Smooth muscle cell (in vitro differentiated cells): ENCODE results near the gene MRPS11. TPM values are rescaled to one million over a fixed set of nuclear protein-coding genes. Genes with fewer than 3 reads are reported as not detected.
"Not testable (repeated sequence)": the region's sequence is repeated elsewhere in the genome, so short reads cannot be mapped to it uniquely, and the experiment has no call there.

Experiments used
- DNase-seq: peaks from one replicate; lab custom pipeline; 2025; ENCODE audit not compliant: unreplicated experiment; lab: John Stamatoyannopoulos, UW
- H2AFZ ChIP-seq: fragments of 200-600 bp; sonication (generic); 2 replicates; pipeline ENCODE4 v1.6.0; 2016; ENCODE audit warnings: antibody characterized with exemption, low read depth, mild to moderate bottlenecking
- H3F3A ChIP-seq: fragments of 200-600 bp; sonication (generic); 2 replicates; pipeline ENCODE4 v1.6.0; 2017; ENCODE audit warnings: antibody characterized with exemption, low read depth
- H3K27ac ChIP-seq: fragments of 200-600 bp; sonication (generic); 2 replicates; pipeline ENCODE4 v1.5.1; 2016; ENCODE audit warnings: low read depth, mild to moderate bottlenecking
- H3K27me3 ChIP-seq: fragments of 200-600 bp; sonication (generic); 2 replicates; pipeline ENCODE4 v1.6.1; 2016; ENCODE audit warnings: low read depth, mild to moderate bottlenecking
- H3K36me3 ChIP-seq: fragments of 200-600 bp; sonication (generic); 2 replicates; pipeline ENCODE4 v1.5.1; 2016; ENCODE audit warnings: low read depth
- H3K4me1 ChIP-seq: fragments of 200-600 bp; sonication (generic); 2 replicates; pipeline ENCODE4 v1.5.1; 2016; ENCODE audit warnings: low read depth
- H3K4me2 ChIP-seq: fragments of 200-600 bp; sonication (generic); 2 replicates; pipeline ENCODE4 v1.6.0; 2016; ENCODE audit warnings: mild to moderate bottlenecking
- H3K4me3 ChIP-seq: fragments of 200-600 bp; sonication (generic); 2 replicates; pipeline ENCODE4 v1.5.1; 2016; ENCODE audit warnings: mild to moderate bottlenecking
- H3K79me2 ChIP-seq: fragments of 200-600 bp; sonication (generic); 2 replicates; pipeline ENCODE4 v1.6.0; 2016; ENCODE audit warnings: low read depth, mild to moderate bottlenecking
- H3K9ac ChIP-seq: fragments of 200-600 bp; sonication (generic); 2 replicates; pipeline ENCODE4 v1.6.0; 2016; ENCODE audit warnings: low read depth
- H3K9me3 ChIP-seq: fragments of 200-600 bp; sonication (generic); replicated peaks from 2 replicates; pipeline ENCODE4 v1.5.1; 2016; ENCODE audit warnings: low read depth
- H4K20me1 ChIP-seq: fragments of 200-600 bp; sonication (generic); 2 replicates; pipeline ENCODE4 v1.6.0; 2016; ENCODE audit warnings: low read depth
- WGBS: methylation state at CpG from one replicate; pipeline ENCODE4 v1.1.7; 2016; ENCODE audit warnings: low lambda C conversion rate; 5-methylcytosine and 5-hydroxymethylcytosine counted together
- polyA plus RNA-seq: library from polyadenylated mRNA; unstranded; fragments of >200 nt; fragmentation: Nextera tagmentation; extraction: Ambion mirVana; gene quantifications from 2 replicates; pipeline ENCODE4 v1.2.1, GENCODE V29; 2016
- total RNA-seq: library from RNA; depleted of rRNA; stranded (reverse); fragments of >200 nt; gene quantifications from 2 replicates; pipeline ENCODE4 v1.2.3, GENCODE V29; 2014
- TF ChIP-seq, protein P1 (sequence below): fragments of 200-600 bp; sonication (generic); IDR thresholded peaks from 2 replicates; pipeline ENCODE4 v1.5.1; 2017; ENCODE audit warnings: borderline replicate concordance, mild to moderate bottlenecking, antibody characterized with exemption; ENCODE audit not compliant: insufficient read depth, poor library complexity, severe bottlenecking

Gene MRPS11
- total and polyA plus RNA-seq, 2 experiments from 2014 or later, result 39.1 to 69.1 TPM

DNA sequence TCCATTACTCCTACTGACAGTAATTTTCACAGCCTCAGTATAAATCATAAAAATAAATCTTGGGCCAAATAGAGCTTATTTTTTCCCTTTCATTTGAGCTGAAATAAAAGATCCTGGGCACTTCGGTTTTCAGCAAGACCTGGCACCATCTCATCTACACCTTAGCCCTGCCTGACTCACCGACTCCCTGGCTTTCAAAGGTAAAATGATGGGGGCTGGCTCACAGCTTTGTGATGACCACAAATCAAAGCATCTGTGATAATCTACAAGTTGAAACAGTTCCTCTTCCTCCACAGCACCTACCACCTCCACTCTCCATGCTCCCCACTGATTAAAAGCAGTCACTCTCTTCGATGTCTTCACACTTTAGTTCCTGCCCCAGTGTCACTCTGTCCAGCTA lies 51.4 kb downstream of the MRPS11 start:
- TF ChIP-seq, protein P1, sequence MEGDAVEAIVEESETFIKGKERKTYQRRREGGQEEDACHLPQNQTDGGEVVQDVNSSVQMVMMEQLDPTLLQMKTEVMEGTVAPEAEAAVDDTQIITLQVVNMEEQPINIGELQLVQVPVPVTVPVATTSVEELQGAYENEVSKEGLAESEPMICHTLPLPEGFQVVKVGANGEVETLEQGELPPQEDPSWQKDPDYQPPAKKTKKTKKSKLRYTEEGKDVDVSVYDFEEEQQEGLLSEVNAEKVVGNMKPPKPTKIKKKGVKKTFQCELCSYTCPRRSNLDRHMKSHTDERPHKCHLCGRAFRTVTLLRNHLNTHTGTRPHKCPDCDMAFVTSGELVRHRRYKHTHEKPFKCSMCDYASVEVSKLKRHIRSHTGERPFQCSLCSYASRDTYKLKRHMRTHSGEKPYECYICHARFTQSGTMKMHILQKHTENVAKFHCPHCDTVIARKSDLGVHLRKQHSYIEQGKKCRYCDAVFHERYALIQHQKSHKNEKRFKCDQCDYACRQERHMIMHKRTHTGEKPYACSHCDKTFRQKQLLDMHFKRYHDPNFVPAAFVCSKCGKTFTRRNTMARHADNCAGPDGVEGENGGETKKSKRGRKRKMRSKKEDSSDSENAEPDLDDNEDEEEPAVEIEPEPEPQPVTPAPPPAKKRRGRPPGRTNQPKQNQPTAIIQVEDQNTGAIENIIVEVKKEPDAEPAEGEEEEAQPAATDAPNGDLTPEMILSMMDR, result no peak
- H3K4me2 ChIP-seq, result no peak overlapping the region
- no peak for DNase-seq

DNA sequence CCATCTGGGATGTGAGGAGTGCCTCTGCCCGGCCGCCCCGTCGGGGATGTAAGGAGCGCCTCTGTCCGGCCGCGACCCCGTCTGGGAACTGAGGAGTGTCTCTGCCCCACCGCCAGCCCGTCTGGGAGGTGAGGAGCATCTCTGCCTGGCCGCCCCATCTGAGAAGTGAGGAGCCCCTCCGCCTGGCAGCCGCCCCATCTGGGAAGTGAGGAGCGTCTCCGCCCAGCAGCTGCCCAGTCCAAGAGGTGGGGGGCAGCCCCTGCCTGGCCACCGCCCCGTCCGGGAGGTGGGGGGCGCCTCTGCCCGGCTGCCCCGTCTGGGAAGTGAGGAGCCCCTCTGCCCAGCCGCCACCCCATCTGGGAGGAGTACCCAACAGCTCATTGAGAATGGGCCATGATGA lies 56.6 kb downstream of the MRPS11 start:
- not testable (repeated sequence) for H3K79me2 ChIP-seq, H3K27ac ChIP-seq, H3K4me2 ChIP-seq, H2AFZ ChIP-seq, H4K20me1 ChIP-seq, H3K4me1 ChIP-seq, H3K9me3 ChIP-seq, H3K27me3 ChIP-seq, H3K36me3 ChIP-seq, DNase-seq, H3K4me3 ChIP-seq, H3F3A ChIP-seq, H3K9ac ChIP-seq
- 98% methylated on average over 23 of the region's 23 CpGs for WGBS

More for the DNA sequence above, 51.4 kb downstream of the MRPS11 start:
- H3K27me3 ChIP-seq, result no peaks in the 10 kb centered on the region
- no peak overlapping the region for H3K4me3 ChIP-seq
- H3K4me1 ChIP-seq, result no peaks in the 10 kb centered on the region
- no peaks in the 10 kb centered on the region for H4K20me1 ChIP-seq
- H3K9me3 ChIP-seq, result no peaks in the 10 kb centered on the region
- no peaks in the 10 kb centered on the region for H3K36me3 ChIP-seq
- no peaks in the 10 kb centered on the region for H3F3A ChIP-seq
- no peaks in the 10 kb centered on the region for H3K79me2 ChIP-seq
- 91% methylated on average over 3 of the region's 3 CpGs for WGBS
- no peak overlapping the region for H3K9ac ChIP-seq
- H3K27ac ChIP-seq, result no peak overlapping the region
- no peak overlapping the region for H2AFZ ChIP-seq

DNA sequence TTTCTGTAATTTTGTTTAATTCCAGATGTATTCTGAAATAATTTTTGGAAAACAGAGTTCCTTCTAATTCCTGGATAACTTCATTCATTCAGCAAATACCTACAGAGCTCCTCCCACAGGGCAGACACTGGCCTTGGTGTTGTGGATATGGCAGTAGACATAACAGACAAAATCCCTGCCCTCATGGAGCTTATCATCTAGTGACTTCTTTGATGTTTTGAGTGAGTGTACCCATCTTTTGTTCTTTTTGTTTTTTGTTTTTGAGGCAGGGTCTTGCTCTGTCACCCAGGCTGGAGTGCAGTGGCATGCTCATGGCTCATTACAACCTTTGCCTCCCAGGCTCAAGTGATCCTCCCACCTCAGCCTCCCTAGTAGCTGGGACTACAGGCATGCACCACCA lies 57.9 kb downstream of the MRPS11 start:
- Histone ChIP-seq H3K36me3 (peaks cover 3% of the 10 kb centered on the region), H2AFZ (no peak overlapping the region)

DNA sequence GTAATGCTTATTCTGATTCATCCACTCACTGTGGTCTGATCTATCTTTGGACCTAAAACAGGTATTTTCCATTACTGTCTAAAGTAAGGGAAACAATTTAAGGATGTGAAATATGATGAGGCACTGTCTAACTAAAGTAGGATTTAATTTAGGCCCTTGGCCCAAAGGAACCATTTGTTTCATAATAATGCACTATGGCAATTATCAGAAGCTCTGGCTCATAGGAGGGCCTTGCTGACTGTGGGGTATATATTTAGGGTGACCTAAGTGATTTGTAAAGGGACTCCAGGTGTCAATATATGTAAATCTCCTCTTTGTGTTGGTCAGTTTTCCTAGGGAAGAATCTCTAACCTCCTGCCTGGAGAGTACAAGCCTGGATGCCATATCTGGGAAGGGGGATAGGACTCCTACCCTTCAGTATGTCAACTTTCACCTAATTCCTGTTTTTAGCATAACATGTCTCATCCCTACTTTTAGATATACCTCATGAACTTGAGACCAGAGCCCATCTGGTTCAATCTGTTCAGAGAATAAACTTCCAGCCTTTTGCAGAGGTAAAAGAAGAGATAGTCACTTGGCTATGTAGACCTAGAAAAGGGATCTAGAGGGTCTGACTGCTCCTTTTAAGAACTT lies 58.9 kb downstream of the MRPS11 start:
- Histone ChIP-seq H4K20me1 (no peaks in the 10 kb centered on the region), H2AFZ (no peak overlapping the region), H3K9ac (no peak overlapping the region), H3K4me1 (no peaks in the 10 kb centered on the region), H3K4me3 (no peak overlapping the region), H3K79me2 (no peaks in the 10 kb centered on the region), H3F3A (no peaks in the 10 kb centered on the region), H3K9me3 (no peaks in the 10 kb centered on the region), H3K4me2 (no peak overlapping the region), H3K27me3 (no peaks in the 10 kb centered on the region), H3K36me3 (peaks cover 3% of the 10 kb centered on the region), H3K27ac (no peak overlapping the region)
- no peak for DNase-seq
- TF ChIP-seq, protein P1, result no peak

More for the DNA sequence above, 57.9 kb downstream of the MRPS11 start:
- Histone ChIP-seq H4K20me1 (no peaks in the 10 kb centered on the region), H3K4me3 (no peak overlapping the region), H3K9ac (no peak overlapping the region), H3K4me2 (no peak overlapping the region), H3K9me3 (no peaks in the 10 kb centered on the region), H3F3A (no peaks in the 10 kb centered on the region), H3K27ac (no peak overlapping the region), H3K27me3 (no peaks in the 10 kb centered on the region), H3K79me2 (no peaks in the 10 kb centered on the region), H3K4me1 (no peaks in the 10 kb centered on the region)
- TF ChIP-seq, protein P1, result no peak
- no peak for DNase-seq
